HFFc6 (cell line): Measurements from ENCODE around the gene NOSTRIN. TPM values are rescaled to one million over a fixed set of nuclear protein-coding genes. Genes with fewer than 3 reads are reported as not detected.

ENCODE experiments used
- DNase-seq: peaks from one replicate; pipeline ENCODE4 v3.0.0-alpha.2; 2018
- H3K27ac Mint-ChIP-seq: 2 replicates; pipeline ENCODE4 v1.8.0; 2020; ENCODE audit warnings: mild to moderate bottlenecking, mixed read lengths
- H3K27me3 Mint-ChIP-seq: 2 replicates; pipeline ENCODE4 v1.8.0; 2021; ENCODE audit warnings: mild to moderate bottlenecking, moderate library complexity, mixed read lengths; ENCODE audit not compliant: insufficient read depth
- H3K36me3 Mint-ChIP-seq: 2 replicates; pipeline ENCODE4 v1.8.0; 2021; ENCODE audit warnings: low read depth, mixed read lengths
- H3K4me1 Mint-ChIP-seq: 2 replicates; pipeline ENCODE4 v1.8.0; 2020; ENCODE audit warnings: low read depth, mixed read lengths
- H3K4me3 Mint-ChIP-seq: 2 replicates; pipeline ENCODE4 v1.8.0; 2020; ENCODE audit warnings: mild to moderate bottlenecking, moderate library complexity, mixed read lengths
- H3K9me3 Mint-ChIP-seq: 2 replicates; pipeline ENCODE4 v1.8.0; 2020; ENCODE audit warnings: mild to moderate bottlenecking, mixed read lengths
- total RNA-seq, 6 experiments: library from RNA; stranded (reverse); fragmentation: NEBNext Ultra II Directional; extraction: Animal tissue kit (Norgen Biotek cat#: 25700); gene quantifications; 2 replicates in 1 of 6; 3 replicates in 5 of 6; pipeline ENCODE4 v1.2.3, GENCODE V29; 2021
- TF ChIP-seq, protein P1 (sequence below): fragments of 200-600 bp; sonication (generic); IDR thresholded peaks from 2 replicates; pipeline ENCODE4 v1.5.0; 2021; ENCODE audit warnings: antibody characterized with exemption, mild to moderate bottlenecking

Gene NOSTRIN
- total RNA-seq, 6 experiments from 2014 or later, result not detected

DNA sequence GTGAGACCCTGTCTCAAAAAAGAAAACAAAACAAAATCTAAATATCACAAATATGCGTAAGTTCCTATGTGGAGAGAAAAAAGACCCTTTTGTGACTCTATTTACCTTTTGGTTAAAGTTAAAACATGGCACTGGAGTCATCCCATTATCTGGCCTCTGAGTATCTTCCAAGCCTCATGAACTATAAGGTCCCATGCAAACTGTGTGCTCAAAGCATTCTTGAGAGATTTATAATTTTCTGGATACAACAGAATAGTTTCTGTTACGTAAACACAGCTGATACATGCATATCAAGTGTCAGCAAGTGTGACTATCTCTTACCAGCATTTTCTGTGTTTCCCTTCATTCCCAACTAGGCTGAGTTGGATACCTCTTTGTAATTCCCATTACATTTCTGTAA, 8.8 kb upstream of the NOSTRIN start:
- Mint-ChIP-seq H3K27ac (no peak overlapping the region), H3K27me3 (peaks cover 4% of the 10 kb centered on the region; the same call in 1 of the 2 replicates), H3K9me3 (no peaks in the 10 kb centered on the region), H3K36me3 (no peaks in the 10 kb centered on the region), H3K4me3 (no peak overlapping the region), H3K4me1 (no peaks in the 10 kb centered on the region)
- no peak for DNase-seq
- TF ChIP-seq, protein P1, sequence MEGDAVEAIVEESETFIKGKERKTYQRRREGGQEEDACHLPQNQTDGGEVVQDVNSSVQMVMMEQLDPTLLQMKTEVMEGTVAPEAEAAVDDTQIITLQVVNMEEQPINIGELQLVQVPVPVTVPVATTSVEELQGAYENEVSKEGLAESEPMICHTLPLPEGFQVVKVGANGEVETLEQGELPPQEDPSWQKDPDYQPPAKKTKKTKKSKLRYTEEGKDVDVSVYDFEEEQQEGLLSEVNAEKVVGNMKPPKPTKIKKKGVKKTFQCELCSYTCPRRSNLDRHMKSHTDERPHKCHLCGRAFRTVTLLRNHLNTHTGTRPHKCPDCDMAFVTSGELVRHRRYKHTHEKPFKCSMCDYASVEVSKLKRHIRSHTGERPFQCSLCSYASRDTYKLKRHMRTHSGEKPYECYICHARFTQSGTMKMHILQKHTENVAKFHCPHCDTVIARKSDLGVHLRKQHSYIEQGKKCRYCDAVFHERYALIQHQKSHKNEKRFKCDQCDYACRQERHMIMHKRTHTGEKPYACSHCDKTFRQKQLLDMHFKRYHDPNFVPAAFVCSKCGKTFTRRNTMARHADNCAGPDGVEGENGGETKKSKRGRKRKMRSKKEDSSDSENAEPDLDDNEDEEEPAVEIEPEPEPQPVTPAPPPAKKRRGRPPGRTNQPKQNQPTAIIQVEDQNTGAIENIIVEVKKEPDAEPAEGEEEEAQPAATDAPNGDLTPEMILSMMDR, result no peak

DNA sequence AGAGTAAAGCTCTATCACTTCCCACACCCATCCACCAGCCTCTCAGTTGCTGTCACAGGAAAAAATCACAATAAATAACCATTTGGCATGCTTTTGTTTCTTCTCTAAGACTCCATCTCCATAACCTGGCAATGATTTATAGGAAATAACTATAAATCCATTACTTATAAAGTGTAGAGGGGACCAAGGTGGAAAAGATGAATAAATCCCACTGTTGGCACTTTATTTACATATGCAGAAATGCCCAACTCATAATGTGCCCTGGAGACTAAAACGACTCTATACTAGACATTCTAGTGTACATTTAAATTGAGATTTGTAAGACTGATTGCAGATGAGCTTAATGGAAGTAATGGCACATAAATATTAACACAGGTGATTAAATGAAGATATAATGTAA, 7.5 kb upstream of the NOSTRIN start:
- Mint-ChIP-seq H3K9me3 (no peaks in the 10 kb centered on the region), H3K36me3 (no peaks in the 10 kb centered on the region), H3K27me3 (peaks cover 7% of the 10 kb centered on the region), H3K4me3 (no peak overlapping the region), H3K27ac (no peak overlapping the region), H3K4me1 (no peaks in the 10 kb centered on the region)
- TF ChIP-seq, protein P1, result no peak
- no peak for DNase-seq

DNA sequence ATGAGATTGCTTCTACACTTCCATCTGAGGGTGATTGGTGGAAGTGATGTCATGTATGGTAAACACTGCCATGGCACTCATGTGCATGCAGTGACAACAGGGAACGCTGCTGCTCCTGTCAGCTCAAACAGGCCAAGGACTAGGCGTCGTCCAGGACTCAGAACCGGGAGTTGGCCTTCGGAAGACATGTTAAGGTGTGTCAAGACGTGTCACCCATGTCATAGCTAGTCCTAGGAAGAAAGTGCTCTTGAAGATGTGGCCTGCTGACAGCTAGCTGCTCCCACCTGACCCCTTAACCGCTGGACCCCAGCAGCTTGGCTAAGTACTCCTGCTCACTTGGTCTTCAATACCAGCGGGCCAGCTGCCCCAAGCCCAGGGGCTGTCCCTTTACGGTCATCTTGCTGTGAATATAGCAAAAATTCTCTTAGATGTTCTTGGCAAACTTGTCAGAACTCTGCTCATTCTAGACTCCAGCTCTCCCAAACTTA, 6.3 kb upstream of the NOSTRIN start:
- Mint-ChIP-seq H3K9me3 (no peaks in the 10 kb centered on the region), H3K36me3 (no peaks in the 10 kb centered on the region), H3K27me3 (peaks cover 7% of the 10 kb centered on the region), H3K4me1 (no peaks in the 10 kb centered on the region), H3K4me3 (no peak overlapping the region), H3K27ac (no peak overlapping the region)
- DNase-seq, result no peak
- TF ChIP-seq, protein P1, result no peak

DNA sequence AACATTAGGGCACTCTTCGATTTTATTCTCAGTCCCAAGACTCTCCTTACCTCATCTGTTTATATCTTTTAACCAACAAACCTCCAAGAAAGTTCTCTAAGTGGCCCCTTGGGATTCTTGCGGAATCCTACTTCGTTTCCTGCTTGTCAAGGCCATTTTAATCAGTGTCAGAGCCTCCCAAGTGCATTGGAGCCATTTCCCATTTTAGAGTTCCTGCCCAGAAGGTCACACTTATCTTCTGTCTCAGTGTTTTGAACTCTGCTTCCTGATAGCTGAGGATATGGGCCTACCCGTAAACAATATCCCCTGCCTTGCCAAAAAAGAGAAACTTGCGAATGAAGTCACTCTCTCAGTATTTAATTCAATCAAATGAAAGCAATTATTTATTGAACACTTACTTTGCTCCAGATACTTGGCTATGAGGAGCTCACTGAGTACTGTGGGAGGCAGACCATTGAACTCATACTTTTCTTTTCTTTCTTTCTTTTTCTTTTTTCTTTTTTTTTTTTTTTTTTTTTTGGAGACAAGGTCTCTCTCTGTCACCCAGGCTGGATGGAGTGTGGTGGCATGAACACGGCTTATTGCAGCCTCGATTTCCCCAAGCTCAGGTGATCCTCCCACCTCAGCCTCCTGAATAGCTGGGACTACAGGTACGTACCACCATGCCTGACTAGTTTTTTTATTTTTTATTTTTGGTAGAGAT, 5.7 kb upstream of the NOSTRIN start:
- no peak overlapping the region for H3K4me3 Mint-ChIP-seq
- no peak for DNase-seq
- no peaks in the 10 kb centered on the region for H3K4me1 Mint-ChIP-seq

DNA sequence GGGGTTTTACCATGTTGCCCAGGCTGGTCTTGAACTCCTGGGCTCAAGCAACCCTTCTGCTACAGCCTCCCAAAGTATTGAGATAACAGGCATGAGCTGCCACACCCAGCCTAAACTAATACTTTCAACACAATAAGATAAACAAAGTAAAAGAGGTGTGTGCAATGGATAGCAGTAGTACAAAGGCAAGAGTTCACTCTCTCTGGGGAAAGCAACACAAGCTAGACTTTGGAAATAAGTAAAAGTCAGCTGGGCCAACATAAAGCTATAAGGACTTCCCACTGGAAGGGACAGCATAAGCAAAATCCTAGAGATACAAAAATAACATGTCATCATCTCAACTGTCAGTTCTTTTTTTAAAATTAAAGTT, 5.2 kb upstream of the NOSTRIN start:
- Mint-ChIP-seq H3K27me3 (peaks cover 8% of the 10 kb centered on the region), H3K9me3 (no peaks in the 10 kb centered on the region), H3K4me3 (no peak overlapping the region), H3K4me1 (no peaks in the 10 kb centered on the region), H3K36me3 (no peaks in the 10 kb centered on the region), H3K27ac (no peak overlapping the region)
- TF ChIP-seq, protein P1, result no peak
- no peak for DNase-seq

More for the DNA sequence above, 5.7 kb upstream of the NOSTRIN start:
- peaks cover 7% of the 10 kb centered on the region for H3K27me3 Mint-ChIP-seq
- no peaks in the 10 kb centered on the region for H3K9me3 Mint-ChIP-seq
- no peaks in the 10 kb centered on the region for H3K36me3 Mint-ChIP-seq
- TF ChIP-seq, protein P1, result no peak
- no peak overlapping the region for H3K27ac Mint-ChIP-seq
